Spleen (tissue), 11 donors: ENCODE results near the gene PPM1H. TPM values are rescaled to one million over a fixed set of nuclear protein-coding genes. Genes with fewer than 3 reads are reported as not detected.
"Not testable (repeated sequence)": the region's sequence is repeated elsewhere in the genome, so short reads cannot be mapped to it uniquely, and the experiment has no call there.

Source experiments
- DNase-seq: peaks from one replicate; pipeline ENCODE4 v3.0.0-alpha.2; 2020
- H3K27ac ChIP-seq, 8 donors: fragments of 200-600 bp; sonication (generic) in 7 of 8; 1 replicate in 4 of 8; 2 replicates in 4 of 8; pipeline versions ENCODE4 v1.5.0 to v1.8.0; 2016 to 2021; ENCODE audit warnings: inconsistent platforms in 4 of 8, mild to moderate bottlenecking in 4 of 8, moderate library complexity in 1 of 8
- H3K27me3 ChIP-seq, 7 donors: fragments of 200-600 bp; sonication (generic) in 6 of 7; replicated peaks in 1 of 7; 1 replicate in 4 of 7; 2 replicates in 3 of 7; pipeline versions ENCODE4 v1.5.0 to v1.8.0; 2016 to 2021; ENCODE audit warnings: inconsistent platforms in 3 of 7, mild to moderate bottlenecking in 1 of 7
- H3K36me3 ChIP-seq, 6 donors: fragments of 200-600 bp; sonication (generic) in 5 of 6; 1 replicate in 4 of 6; 2 replicates in 2 of 6; pipeline versions ENCODE4 v1.5.0 to v1.8.0; 2016 to 2021; ENCODE audit warnings: inconsistent platforms in 2 of 6
- H3K4me1 ChIP-seq, 6 donors: fragments of 200-600 bp; sonication (generic) in 5 of 6; 1 replicate in 3 of 6; 2 replicates in 3 of 6; pipeline versions ENCODE4 v1.5.0 to v1.8.0; 2016 to 2021; ENCODE audit warnings: inconsistent platforms in 3 of 6
- H3K4me3 ChIP-seq, 8 donors: fragments of 200-600 bp; sonication (generic) in 7 of 8; 1 replicate in 4 of 8; 2 replicates in 4 of 8; pipeline versions ENCODE4 v1.5.0 to v1.8.0; 2016 to 2021; ENCODE audit warnings: inconsistent platforms in 4 of 8, mild to moderate bottlenecking in 4 of 8, moderate library complexity in 2 of 8
- H3K9me3 ChIP-seq, 8 donors: fragments of 200-600 bp; sonication (generic) in 7 of 8; 1 replicate in 4 of 8; 2 replicates in 4 of 8; pipeline versions ENCODE4 v1.5.0 to v1.8.0; 2016 to 2021; ENCODE audit warnings: inconsistent platforms in 4 of 8
- POLR2A ChIP-seq, 3 donors: fragments of 450-650 bp; IDR thresholded peaks; one replicate each; pipeline ENCODE4 v1.5.1; 2017; ENCODE audit warnings: antibody characterized with exemption in 3 of 3, mild to moderate bottlenecking in 1 of 3
- POLR2AphosphoS5 ChIP-seq, 3 donors: sonication (generic); formaldehyde crosslinking; IDR thresholded peaks; one replicate each; pipeline ENCODE4 v1.5.1; 2017; ENCODE audit warnings: antibody characterized with exemption in 3 of 3
- WGBS, 5 donors: extraction: QIAGEN DNeasy Blood & Tissue Kit in 3 of 5; methylation state at CpG; one replicate each; pipeline versions ENCODE4 v1.1.5 to v1.1.7; 2013 to 2018; 5-methylcytosine and 5-hydroxymethylcytosine counted together
- intact Hi-C: fragments of 100-400 bp; cut with DNase I; formaldehyde crosslinking; loops from one replicate; pipeline ENCODE4 v1.15.0; 2023; ENCODE audit warnings: low total_unique reads
- polyA plus RNA-seq, 3 donors: library from polyadenylated mRNA; stranded (reverse); fragments of 200-250 nt; gene quantifications; one replicate each; pipeline ENCODE4 v1.2.1, GENCODE V29; 2013
- total RNA-seq, 7 donors: library from RNA; depleted of rRNA in 3 of 7; stranded (reverse); fragments of >200 nt in 3 of 7; fragmentation: NEBNext Ultra II Directional in 4 of 7; extraction: Animal tissue kit (Norgen Biotek cat#: 25700) in 4 of 7; gene quantifications; one replicate each; pipeline versions ENCODE4 v1.1.0 to v1.2.1, GENCODE V29; 2016 to 2021
- TF ChIP-seq, protein P1 (sequence below), 11 experiments: fragments of 200-600 bp in 7 of 11; fragments of 450-650 bp in 4 of 11; sonication (generic) in 4 of 11; IDR thresholded peaks in 8 of 11; conservative IDR thresholded peaks in 3 of 11; 1 replicate in 7 of 11; 2 replicates in 4 of 11; pipeline versions ENCODE4 v1.4.0 to v1.8.0; 2016 to 2021; ENCODE audit warnings: antibody characterized with exemption in 11 of 11, inconsistent platforms in 4 of 11, mild to moderate bottlenecking in 1 of 11
- donor health status: healthy with polysubstance abuse.
- donor health status: DM: no; HTN: no; CAD: no; lungs with moderate emphysema.
- donor health status: DM: no; HTN: no; CAD: no.
- donor health status: Bipolar disorder and iron deficiency.
- donor health status: healthy.
- donor health status: DM: no; HTN: no; CAD: no.
- donor health status: DM: yes; HTN: yes; CAD: no.

Gene PPM1H
- total and polyA plus RNA-seq, 10 donors = 0.17 to 3.9 (median 1.9) TPM

DNA sequence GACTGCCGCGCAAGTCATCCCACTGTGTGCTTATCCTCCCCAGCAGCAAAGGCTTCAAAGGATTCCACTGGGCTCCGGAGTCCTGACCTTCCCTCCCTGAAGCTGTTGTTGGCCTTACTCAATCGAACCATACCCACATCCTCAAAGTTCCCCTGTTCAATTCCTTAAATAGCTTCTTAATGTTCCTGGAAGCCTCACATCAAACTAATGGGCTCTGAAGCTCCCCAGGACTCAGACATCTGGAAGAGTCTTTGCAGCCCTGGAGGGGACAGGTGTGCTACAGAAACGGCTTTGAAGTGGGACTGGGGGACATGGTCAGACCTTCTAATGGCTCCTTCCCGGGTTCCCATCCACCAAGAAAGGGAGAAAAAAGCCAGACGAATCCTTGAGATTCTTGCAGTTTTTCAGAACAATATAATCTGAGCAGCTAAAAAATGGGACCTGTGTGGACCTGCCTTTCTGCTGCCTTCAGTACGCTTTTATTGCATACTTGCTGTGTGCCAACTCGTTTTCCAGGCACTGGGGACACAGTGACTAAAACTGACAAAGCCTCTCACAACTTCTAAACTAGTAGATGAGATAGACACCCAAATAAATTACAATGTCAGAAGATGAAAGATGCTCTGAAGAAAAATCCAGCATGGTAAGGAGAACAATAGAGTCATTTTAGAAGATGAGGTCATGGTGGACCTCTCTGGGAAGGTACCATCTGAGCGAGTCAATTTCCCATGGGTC is 263.8 kb downstream of the PPM1H start:
- DNase-seq = no peak
- 75 to 86% (median 82%) methylated on average over 10 of the region's 10 CpGs for WGBS, 5 donors
- intact Hi-C loops = no loop called here
- TF ChIP-seq POLR2AphosphoS5 (IDR thresholded peaks at IDR 0.05) (no peak), POLR2A (IDR thresholded peaks at IDR 0.05) (no peak)
- TF ChIP-seq, protein P1, sequence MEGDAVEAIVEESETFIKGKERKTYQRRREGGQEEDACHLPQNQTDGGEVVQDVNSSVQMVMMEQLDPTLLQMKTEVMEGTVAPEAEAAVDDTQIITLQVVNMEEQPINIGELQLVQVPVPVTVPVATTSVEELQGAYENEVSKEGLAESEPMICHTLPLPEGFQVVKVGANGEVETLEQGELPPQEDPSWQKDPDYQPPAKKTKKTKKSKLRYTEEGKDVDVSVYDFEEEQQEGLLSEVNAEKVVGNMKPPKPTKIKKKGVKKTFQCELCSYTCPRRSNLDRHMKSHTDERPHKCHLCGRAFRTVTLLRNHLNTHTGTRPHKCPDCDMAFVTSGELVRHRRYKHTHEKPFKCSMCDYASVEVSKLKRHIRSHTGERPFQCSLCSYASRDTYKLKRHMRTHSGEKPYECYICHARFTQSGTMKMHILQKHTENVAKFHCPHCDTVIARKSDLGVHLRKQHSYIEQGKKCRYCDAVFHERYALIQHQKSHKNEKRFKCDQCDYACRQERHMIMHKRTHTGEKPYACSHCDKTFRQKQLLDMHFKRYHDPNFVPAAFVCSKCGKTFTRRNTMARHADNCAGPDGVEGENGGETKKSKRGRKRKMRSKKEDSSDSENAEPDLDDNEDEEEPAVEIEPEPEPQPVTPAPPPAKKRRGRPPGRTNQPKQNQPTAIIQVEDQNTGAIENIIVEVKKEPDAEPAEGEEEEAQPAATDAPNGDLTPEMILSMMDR (IDR thresholded peaks at IDR 0.05 in 8 of 11, conservative IDR thresholded peaks at IDR 0.05 in 3 of 11) = no peak
- Histone ChIP-seq H3K27ac (no peak overlapping the region), H3K4me1 (no peaks in the 10 kb centered on the region), H3K9me3 (peaks cover 0 to under 1% (median 0%) of the 10 kb centered on the region in 8 donors), H3K27me3 (no peaks in the 10 kb centered on the region), H3K4me3 (no peak overlapping the region), H3K36me3 (no peaks in the 10 kb centered on the region)

DNA sequence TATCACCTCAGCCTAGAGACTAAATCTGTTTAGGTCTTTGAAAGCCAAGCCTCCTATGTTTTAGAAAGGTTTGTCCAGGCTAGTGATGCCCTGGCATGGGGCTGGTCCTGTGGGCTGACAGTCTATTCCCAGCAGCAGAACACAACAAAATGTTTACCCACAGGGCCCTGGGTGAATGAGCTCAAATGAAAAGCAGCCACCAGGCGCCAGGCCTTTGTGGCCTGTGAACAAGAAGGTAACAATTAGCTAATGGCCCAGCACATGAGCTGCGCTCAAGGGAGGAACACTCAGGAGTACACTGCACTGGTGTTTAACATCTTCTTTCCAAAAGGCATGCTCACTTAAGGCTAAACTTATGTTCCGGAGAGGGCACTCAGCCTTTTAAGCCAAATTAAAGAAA is 266.2 kb downstream of the PPM1H start:
- TF ChIP-seq POLR2A (IDR thresholded peaks at IDR 0.05) (no peak), POLR2AphosphoS5 (IDR thresholded peaks at IDR 0.05) (no peak)
- TF ChIP-seq, protein P1 (IDR thresholded peaks at IDR 0.05 in 8 of 11, conservative IDR thresholded peaks at IDR 0.05 in 3 of 11) = no peak
- no peak for DNase-seq
- Histone ChIP-seq H3K27me3 (no peaks in the 10 kb centered on the region), H3K4me3 (no peak overlapping the region), H3K27ac (no peak overlapping the region), H3K4me1 (no peaks in the 10 kb centered on the region), H3K36me3 (no peaks in the 10 kb centered on the region), H3K9me3 (no peaks in the 10 kb centered on the region)
- WGBS, 5 donors = 84 to 99% (median 92%) methylated on average over 3 of the region's 3 CpGs
- intact Hi-C loops = no loop called here

DNA sequence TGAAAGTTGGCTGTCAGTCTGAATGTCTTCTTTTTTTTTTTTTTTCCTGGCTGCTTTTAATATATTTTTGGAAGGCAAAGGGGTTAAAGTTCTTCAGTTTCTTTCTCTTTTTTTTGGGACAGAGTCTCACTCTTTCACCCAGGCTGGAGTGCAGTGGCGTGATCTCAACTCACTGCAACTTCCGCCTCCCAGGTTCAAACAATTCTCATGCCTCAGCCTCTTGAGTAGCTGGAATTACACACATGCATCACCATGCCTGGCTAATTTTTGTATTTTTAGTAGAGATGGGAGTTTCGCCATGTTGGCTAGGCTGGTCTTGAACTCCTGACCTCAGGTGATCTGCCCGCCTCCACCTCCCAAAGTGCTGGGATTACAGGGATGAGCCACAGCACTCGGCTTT is 270.0 kb downstream of the PPM1H start:
- 93 to 97% (median 96%) methylated on average over 5 of the region's 5 CpGs for WGBS, 5 donors
- H3K4me3 ChIP-seq, DNase-seq, H3K27ac ChIP-seq, intact Hi-C loops, H3K4me1 ChIP-seq, H3K27me3 ChIP-seq, H3K9me3 ChIP-seq, H3K36me3 ChIP-seq: not testable (repeated sequence)

DNA sequence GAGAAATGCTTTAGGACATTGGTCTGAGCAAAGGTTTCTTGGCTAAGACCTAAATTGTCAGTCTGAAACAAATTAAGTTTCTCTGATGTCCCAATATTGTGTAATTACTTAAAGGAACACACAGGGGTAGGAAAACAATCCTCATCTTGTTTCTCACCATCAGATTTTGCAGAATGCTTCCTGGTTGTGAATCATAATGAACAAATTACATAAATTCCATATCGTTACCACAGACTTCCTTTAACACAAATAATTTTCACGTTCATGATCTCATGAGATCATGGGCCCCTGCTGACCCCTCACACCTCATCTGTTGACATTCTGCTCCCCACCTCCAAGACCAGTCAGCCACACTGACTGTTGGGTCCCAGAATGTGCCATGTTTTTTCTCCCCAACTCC is 274.2 kb downstream of the PPM1H start:
- intact Hi-C loops = no loop called here

More for the DNA sequence above, 274.2 kb downstream of the PPM1H start:
- H3K4me1 ChIP-seq = peaks cover 0 to 5% (median 0%) of the 10 kb centered on the region in 6 donors
- DNase-seq = no peak
- TF ChIP-seq POLR2AphosphoS5 (IDR thresholded peaks at IDR 0.05) = no peak
- TF ChIP-seq, protein P1 (IDR thresholded peaks at IDR 0.05 in 8 of 11, conservative IDR thresholded peaks at IDR 0.05 in 3 of 11) = no peak
- no peak for TF ChIP-seq POLR2A (IDR thresholded peaks at IDR 0.05)
- no peaks in the 10 kb centered on the region for H3K36me3 ChIP-seq
- WGBS, 5 donors = 32 to 66% (median 46%) methylated on average over 2 of the region's 2 CpGs
- no peak overlapping the region for H3K4me3 ChIP-seq
- H3K27ac ChIP-seq = no peak overlapping the region
- H3K27me3 ChIP-seq = no peaks in the 10 kb centered on the region
- no peaks in the 10 kb centered on the region for H3K9me3 ChIP-seq
